Caco-2 (cell line): ENCODE results near the gene CCDC112. TPM values are rescaled to one million over a fixed set of nuclear protein-coding genes. Genes with fewer than 3 reads are reported as not detected.

Experiments used
- BruUV-seq: library from RNA; stranded (reverse); fragments of 400-500 nt; replicated peaks from 2 replicates; lab custom pipeline; 2021; lab: Mats Ljungman, UMichigan
- CTCF ChIA-PET: fragments of 300-600 bp; sonication (Branson Sonifier 250); formaldehyde crosslinking; loops from one replicate; lab custom pipeline; 2022; ENCODE audit warnings: antibody characterized with exemption; lab: Charles Lee
- POLR2A ChIA-PET: fragments of 300-600 bp; sonication (Branson Sonifier 250); formaldehyde crosslinking; loops from one replicate; lab custom pipeline; 2022; ENCODE audit warnings: antibody characterized with exemption; lab: Charles Lee
- DNase-seq, 2 experiments: peaks; one replicate each; pipeline versions ENCODE4 v3.0.0 to v3.0.0-alpha.2; 2020 to 2022
- H3K27me3 ChIP-seq: replicated peaks from 2 replicates; pipeline ENCODE4 v1.6.0; 2011; ENCODE audit warnings: low read length; ENCODE audit not compliant: control insufficient read depth, insufficient read depth
- H3K36me3 ChIP-seq: 2 replicates; pipeline ENCODE4 v1.5.1; 2011; ENCODE audit warnings: low read length; ENCODE audit not compliant: control insufficient read depth, insufficient read depth
- H3K4me1 ChIP-seq: fragments of 250-450 bp; sonication (Bioruptor Pico); 2 replicates; pipeline ENCODE4 v1.5.1; 2020; ENCODE audit warnings: mild to moderate bottlenecking
- H3K4me3 ChIP-seq: 2 replicates; pipeline ENCODE4 v1.5.1; 2011; ENCODE audit warnings: low read depth, mild to moderate bottlenecking, control low read depth, low read length
- H3K9me3 ChIP-seq: fragments of 250-450 bp; sonication (Bioruptor Pico); 2 replicates; pipeline ENCODE4 v1.5.1; 2020; ENCODE audit warnings: mild to moderate bottlenecking, moderate library complexity
- H3K27ac Mint-ChIP-seq: one replicate; pipeline ENCODE4 v1.8.0; 2022; ENCODE audit warnings: mixed read lengths; ENCODE audit not compliant: unreplicated experiment
- H3K27me3 Mint-ChIP-seq: one replicate; pipeline ENCODE4 v1.8.0; 2022; ENCODE audit warnings: mixed read lengths; ENCODE audit not compliant: insufficient read depth, unreplicated experiment
- H3K36me3 Mint-ChIP-seq: one replicate; pipeline ENCODE4 v1.8.0; 2022; ENCODE audit warnings: mild to moderate bottlenecking, mixed read lengths; ENCODE audit not compliant: insufficient read depth, unreplicated experiment
- H3K4me1 Mint-ChIP-seq: one replicate; pipeline ENCODE4 v1.8.0; 2022; ENCODE audit warnings: low read depth, mixed read lengths; ENCODE audit not compliant: unreplicated experiment
- H3K4me3 Mint-ChIP-seq: one replicate; pipeline ENCODE4 v1.8.0; 2022; ENCODE audit warnings: mild to moderate bottlenecking, moderate library complexity, mixed read lengths; ENCODE audit not compliant: unreplicated experiment
- H3K9me3 Mint-ChIP-seq: one replicate; pipeline ENCODE4 v1.8.0; 2022; ENCODE audit warnings: mixed read lengths; ENCODE audit not compliant: unreplicated experiment
- CTCF ChIP-seq, 2 experiments: fragments of 200-600 bp in 1 of 2; IDR thresholded peaks; 1 replicate in 1 of 2; 2 replicates in 1 of 2; pipeline versions ENCODE4 v1.5.1 to v1.8.0; 2011 to 2022; ENCODE audit warnings: antibody characterized with exemption in 1 of 2, control low read depth in 1 of 2, inconsistent platforms in 1 of 2, low read depth in 1 of 2, low read length in 1 of 2, mild to moderate bottlenecking in 1 of 2, moderate library complexity in 1 of 2; ENCODE audit not compliant: insufficient read depth in 1 of 2, severe bottlenecking in 1 of 2, unreplicated experiment in 1 of 2
- intact Hi-C: fragments of 100-400 bp; cut with micrococcal nuclease; formaldehyde crosslinking; loops from one replicate; pipeline ENCODE4 v1.10.0; 2022; ENCODE audit not compliant: unreplicated experiment
- total RNA-seq: library from RNA; stranded (reverse); gene quantifications from 2 replicates; pipeline ENCODE4 v1.2.3, GENCODE V29; 2022

The CCDC112 gene
- total RNA-seq, 1 experiment from 2014 or later, result 2.9 TPM

- H3K27ac Mint-ChIP-seq, result no peak overlapping the region
- intact Hi-C loops, result no loop called here
- H3K4me3 Mint-ChIP-seq, result no peak overlapping the region
- peaks cover 3% of the 10 kb centered on the region for H3K27me3 Mint-ChIP-seq
- Histone ChIP-seq H3K27me3 (no peaks in the 10 kb centered on the region), H3K4me1 (peaks cover 11% of the 10 kb centered on the region), H3K9me3 (no peaks in the 10 kb centered on the region), H3K36me3 (no peaks in the 10 kb centered on the region), H3K4me3 (no peak overlapping the region)
- H3K9me3 Mint-ChIP-seq, result no peaks in the 10 kb centered on the region
- no peaks in the 10 kb centered on the region for H3K36me3 Mint-ChIP-seq
- BruUV-seq, result no TSS peak
- no peak for TF ChIP-seq CTCF (IDR thresholded peaks at IDR 0.05; ENCODE audit: insufficient read depth in 1 of 2, low read depth in 1 of 2, low read length in 1 of 2, severe bottlenecking in 1 of 2, unreplicated experiment in 1 of 2)
- ChIA-PET POLR2A (no interaction called here), CTCF (no interaction called here)
- DNase-seq, result no peak
- no peaks in the 10 kb centered on the region for H3K4me1 Mint-ChIP-seq
These were observed 39.8 kb upstream of the CCDC112 start for GRCh38 chr5:115336201-115336720.

- H3K4me1 ChIP-seq, result peaks cover 11% of the 10 kb centered on the region
- peaks cover 3% of the 10 kb centered on the region for H3K27me3 Mint-ChIP-seq
- intact Hi-C loops, result no loop called here
- no TSS peak for BruUV-seq
- ChIA-PET CTCF (no interaction called here), POLR2A (no interaction called here)
- no peaks in the 10 kb centered on the region for H3K36me3 ChIP-seq
- no peaks in the 10 kb centered on the region for H3K36me3 Mint-ChIP-seq
- H3K4me3 ChIP-seq, result no peak overlapping the region
- no peak for TF ChIP-seq CTCF (IDR thresholded peaks at IDR 0.05; ENCODE audit: insufficient read depth in 1 of 2, low read depth in 1 of 2, low read length in 1 of 2, severe bottlenecking in 1 of 2, unreplicated experiment in 1 of 2)
- DNase-seq, result no peak
- no peaks in the 10 kb centered on the region for H3K9me3 Mint-ChIP-seq
- H3K9me3 ChIP-seq, result no peaks in the 10 kb centered on the region
- H3K27ac Mint-ChIP-seq, result no peak overlapping the region
- H3K4me1 Mint-ChIP-seq, result no peaks in the 10 kb centered on the region
- no peaks in the 10 kb centered on the region for H3K27me3 ChIP-seq
- no peak overlapping the region for H3K4me3 Mint-ChIP-seq
These were observed 38.8 kb upstream of the CCDC112 start for GRCh38 chr5:115335301-115335700.

GRCh38 chr5:115333164-115333563, 36.7 kb upstream of the CCDC112 start:
- intact Hi-C loops, result no loop called here
- CTCF ChIA-PET, result no interaction called here
- Mint-ChIP-seq H3K4me1 (no peaks in the 10 kb centered on the region), H3K27ac (no peak overlapping the region), H3K27me3 (peaks cover 3% of the 10 kb centered on the region), H3K4me3 (no peak overlapping the region), H3K9me3 (no peaks in the 10 kb centered on the region), H3K36me3 (no peaks in the 10 kb centered on the region)
- Histone ChIP-seq H3K9me3 (no peaks in the 10 kb centered on the region), H3K27me3 (no peaks in the 10 kb centered on the region), H3K4me1 (peaks cover 7% of the 10 kb centered on the region), H3K4me3 (no peak overlapping the region), H3K36me3 (no peaks in the 10 kb centered on the region)
- POLR2A ChIA-PET, result no interaction called here
- no TSS peak for BruUV-seq
- DNase-seq, result no peak
- no peak for TF ChIP-seq CTCF (IDR thresholded peaks at IDR 0.05; ENCODE audit: insufficient read depth in 1 of 2, low read depth in 1 of 2, low read length in 1 of 2, severe bottlenecking in 1 of 2, unreplicated experiment in 1 of 2)
